Transverse colon (tissue), 4 donors: ENCODE measurements around the gene LMNA. TPM values are rescaled to one million over a fixed set of nuclear protein-coding genes. Genes with fewer than 3 reads are reported as not detected.

Experiments
- DNase-seq: peaks from one replicate; pipeline ENCODE4 v3.0.0-alpha.2; 2019
- H3K27ac ChIP-seq, 4 donors: fragments of 200-600 bp; sonication (generic); 2 replicates each; pipeline ENCODE4 v1.5.1; 2016 to 2018; ENCODE audit warnings: inconsistent platforms in 4 of 4
- H3K27me3 ChIP-seq: fragments of 200-600 bp; sonication (generic); 2 replicates; pipeline ENCODE4 v1.5.1; 2017; ENCODE audit warnings: inconsistent platforms
- H3K36me3 ChIP-seq, 4 donors: fragments of 200-600 bp; sonication (generic); 2 replicates each; pipeline ENCODE4 v1.5.1; 2017 to 2019; ENCODE audit warnings: inconsistent platforms in 4 of 4
- H3K4me1 ChIP-seq, 4 donors: fragments of 200-600 bp; sonication (generic); 2 replicates each; pipeline ENCODE4 v1.5.1; 2017 to 2020; ENCODE audit warnings: inconsistent platforms in 4 of 4
- H3K4me3 ChIP-seq, 4 donors: fragments of 200-600 bp; sonication (generic); 1 replicate in 1 of 4; 2 replicates in 3 of 4; pipeline versions ENCODE4 v1.5.1 to v1.6.1; 2017 to 2019; ENCODE audit warnings: inconsistent platforms in 4 of 4
- H3K9me3 ChIP-seq, 2 donors: fragments of 200-600 bp; sonication (generic); 2 replicates each; pipeline ENCODE4 v1.5.1; 2017 to 2019; ENCODE audit warnings: inconsistent platforms in 2 of 2
- CTCF ChIP-seq, 5 experiments: fragments of 200-600 bp in 3 of 5; fragments of 450-650 bp in 2 of 5; sonication (generic) in 3 of 5; IDR thresholded peaks; 1 replicate in 2 of 5; 2 replicates in 3 of 5; pipeline ENCODE4 v1.5.1; 2016 to 2017; ENCODE audit warnings: antibody characterized with exemption in 5 of 5, inconsistent platforms in 3 of 5, mild to moderate bottlenecking in 2 of 5, moderate library complexity in 1 of 5
- EP300 ChIP-seq: sonication (generic); formaldehyde crosslinking; IDR thresholded peaks from one replicate; pipeline ENCODE4 v1.6.1; 2017; ENCODE audit warnings: antibody characterized with exemption, low read depth
- POLR2A ChIP-seq: fragments of 450-650 bp; IDR thresholded peaks from one replicate; pipeline ENCODE4 v1.6.1; 2016; ENCODE audit warnings: antibody characterized with exemption, mild to moderate bottlenecking, moderate library complexity
- POLR2AphosphoS5 ChIP-seq, 3 donors: sonication (generic); formaldehyde crosslinking; IDR thresholded peaks; one replicate each; pipeline ENCODE4 v1.6.1; 2016; ENCODE audit warnings: antibody characterized with exemption in 3 of 3
- WGBS, 2 donors: methylation state at CpG; one replicate each; pipeline ENCODE4 v1.1.5; 2018; ENCODE audit warnings: low coverage in 1 of 2; 5-methylcytosine and 5-hydroxymethylcytosine counted together
- in situ Hi-C, 4 donors: fragments of 200-750 bp; cut with MboI; loops; one replicate each; pipeline versions ENCODE4 v1.15.0 to v1.15.1; 2017; ENCODE audit warnings: low sequenced_read_pairs in 3 of 4, low pct_ligation_motif_present in 1 of 4, low pct_unique_long_range_greater_than_20kb in 1 of 4
- intact Hi-C: fragments of 100-400 bp; cut with DNase I; formaldehyde crosslinking; loops from one replicate; pipeline ENCODE4 v1.15.1; 2023; ENCODE audit warnings: low total_unique reads
- total RNA-seq, 4 donors: library from RNA; depleted of rRNA; stranded (reverse); fragments of >200 nt; gene quantifications; one replicate each; pipeline ENCODE4 v1.1.0, GENCODE V29; 2016

The LMNA gene
- total RNA-seq, 4 donors from 2014 or later = 300 to 999 (median 324) TPM

GRCh38 chr1:156163712-156164111, 49.2 kb downstream of the LMNA start:
- WGBS, 2 donors = 100% methylated on average over 1 of the region's 1 CpG
- Histone ChIP-seq H3K4me1 (peaks cover 0 to 12% (median 8%) of the 10 kb centered on the region in 4 donors), H3K27me3 (no peaks in the 10 kb centered on the region), H3K27ac (no peak overlapping the region), H3K9me3 (no peaks in the 10 kb centered on the region), H3K36me3 (no peaks in the 10 kb centered on the region), H3K4me3 (no peak overlapping the region)
- TF ChIP-seq POLR2AphosphoS5 (IDR thresholded peaks at IDR 0.05) = no peak
- no peak for TF ChIP-seq POLR2A
- TF ChIP-seq CTCF (IDR thresholded peaks at IDR 0.05) = no peak
- TF ChIP-seq EP300 = no peak
- intact Hi-C loops (no loop called here), in situ Hi-C loops (no loop called here)
- DNase-seq = no peak

GRCh38 chr1:156164125-156164831, 49.8 kb downstream of the LMNA start:
- peaks cover 0 to 12% (median 8%) of the 10 kb centered on the region in 4 donors for H3K4me1 ChIP-seq
- no peaks in the 10 kb centered on the region for H3K36me3 ChIP-seq
- no peak overlapping the region for H3K4me3 ChIP-seq
- H3K27me3 ChIP-seq = no peaks in the 10 kb centered on the region
- no peak for TF ChIP-seq EP300
- TF ChIP-seq CTCF (IDR thresholded peaks at IDR 0.05) = no peak
- TF ChIP-seq POLR2A = no peak
- TF ChIP-seq POLR2AphosphoS5 (IDR thresholded peaks at IDR 0.05) = no peak
- no peak for DNase-seq
- H3K9me3 ChIP-seq = no peaks in the 10 kb centered on the region
- in situ Hi-C loops (no loop called here), intact Hi-C loops (no loop called here)
- no peak overlapping the region for H3K27ac ChIP-seq
- WGBS, 2 donors = 74 to 83% methylated on average over 6 of the region's 6 CpGs

GRCh38 chr1:156165083-156165482, 50.6 kb downstream of the LMNA start:
- H3K27me3 ChIP-seq = no peaks in the 10 kb centered on the region
- no peak for DNase-seq
- H3K36me3 ChIP-seq = no peaks in the 10 kb centered on the region
- 51 to 57% methylated on average over 2 of the region's 2 CpGs for WGBS, 2 donors
- no peaks in the 10 kb centered on the region for H3K9me3 ChIP-seq
- no peak overlapping the region for H3K4me3 ChIP-seq
- no peak for TF ChIP-seq POLR2A
- intact Hi-C loops (no loop called here), in situ Hi-C loops (no loop called here)
- peaks cover 0 to 12% (median 8%) of the 10 kb centered on the region in 4 donors for H3K4me1 ChIP-seq
- H3K27ac ChIP-seq = no peak overlapping the region

GRCh38 chr1:156167536-156167935, 53.0 kb downstream of the LMNA start:
- Histone ChIP-seq H3K27ac (no peak overlapping the region), H3K9me3 (no peaks in the 10 kb centered on the region), H3K4me1 (no peaks in the 10 kb centered on the region), H3K4me3 (no peak overlapping the region), H3K27me3 (no peaks in the 10 kb centered on the region), H3K36me3 (no peaks in the 10 kb centered on the region)
- in situ Hi-C loops (no loop called here), intact Hi-C loops (no loop called here)
- no peak for TF ChIP-seq EP300
- no peak for TF ChIP-seq POLR2AphosphoS5 (IDR thresholded peaks at IDR 0.05)
- no peak for TF ChIP-seq CTCF (IDR thresholded peaks at IDR 0.05)
- TF ChIP-seq POLR2A = no peak
- no peak for DNase-seq
- 72 to 85% methylated on average over 5 of the region's 5 CpGs for WGBS, 2 donors
